Epithelial cell of prostate (primary cell): ENCODE data around the gene HBG1.
A peak's percentile ranks its signal among the peaks of the same experiment; 100 is the strongest.
"Not testable (repeated sequence)": the region's sequence is repeated elsewhere in the genome, so short reads cannot be mapped to it uniquely, and the experiment has no call there.

Experiments
- DNase-seq: peaks from one replicate; pipeline ENCODE4 v3.0.0-alpha.2; 2011; ENCODE audit warnings: low read depth, low spot score
- H3K27ac ChIP-seq: fragments of 450-650 bp; 2 replicates; pipeline ENCODE4 v1.5.1; 2017; ENCODE audit warnings: mild to moderate bottlenecking

Gene HBG1

DNA sequence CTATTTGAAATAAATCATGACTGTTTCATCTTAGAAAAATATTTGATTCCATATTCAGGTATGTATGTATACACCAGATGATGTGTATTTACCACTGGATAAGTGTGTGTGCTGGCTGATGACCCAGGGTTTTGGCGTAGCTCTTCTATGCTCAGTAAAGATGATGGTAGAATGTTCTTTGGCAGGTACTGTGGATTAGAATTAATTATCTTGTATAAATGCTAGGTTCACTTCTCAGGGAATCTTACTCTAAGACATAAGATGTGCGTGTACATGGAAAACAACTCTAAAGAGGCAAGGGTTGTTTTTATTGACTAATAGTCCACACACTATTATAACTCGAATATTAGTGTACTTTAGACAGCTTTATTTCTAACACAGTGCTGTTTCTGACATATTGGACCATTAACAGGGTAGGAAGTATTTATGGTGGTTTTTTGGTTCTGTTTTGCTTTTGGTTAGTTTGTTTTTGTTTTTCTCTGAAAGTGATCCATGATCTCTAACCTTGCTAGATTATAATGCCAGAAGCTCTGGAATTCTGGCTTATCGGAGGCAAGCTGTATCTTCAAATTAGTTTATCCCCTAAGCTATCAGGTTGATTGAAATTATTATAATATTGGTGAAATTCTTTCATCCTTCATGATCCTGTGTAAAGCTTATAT lies 1.0 kb upstream of the HBG1 start:
- H3K27ac ChIP-seq = no peak overlapping the region
- DNase-seq = no peak

DNA sequence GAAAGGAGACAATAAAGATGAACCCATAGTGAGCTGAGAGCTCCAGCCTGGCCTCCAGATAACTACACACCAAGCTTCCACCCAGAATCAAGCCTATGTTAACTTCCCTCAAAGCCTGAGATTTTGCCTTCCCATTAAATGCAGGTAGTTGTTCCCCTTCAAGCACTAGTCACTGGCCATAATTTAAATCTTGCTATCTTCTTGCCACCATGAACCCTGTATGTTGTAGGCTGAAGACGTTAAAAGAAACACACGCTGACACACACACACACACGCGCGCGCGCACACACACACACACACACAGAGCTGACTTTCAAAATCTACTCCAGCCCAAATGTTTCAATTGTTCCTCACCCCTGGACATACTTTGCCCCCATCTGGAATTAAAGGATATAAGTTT lies 1.2 kb downstream of the HBG1 start:
- not testable (repeated sequence) for H3K27ac ChIP-seq, DNase-seq

GRCh38 chr11:5247472-5248192 lies 2.0 kb downstream of the HBG1 start:
- DNase-seq = no peak
- no peak overlapping the region for H3K27ac ChIP-seq

GRCh38 chr11:5246772-5247471 lies 2.7 kb downstream of the HBG1 start:
- DNase-seq = no peak
- H3K27ac ChIP-seq = no peak overlapping the region

DNA sequence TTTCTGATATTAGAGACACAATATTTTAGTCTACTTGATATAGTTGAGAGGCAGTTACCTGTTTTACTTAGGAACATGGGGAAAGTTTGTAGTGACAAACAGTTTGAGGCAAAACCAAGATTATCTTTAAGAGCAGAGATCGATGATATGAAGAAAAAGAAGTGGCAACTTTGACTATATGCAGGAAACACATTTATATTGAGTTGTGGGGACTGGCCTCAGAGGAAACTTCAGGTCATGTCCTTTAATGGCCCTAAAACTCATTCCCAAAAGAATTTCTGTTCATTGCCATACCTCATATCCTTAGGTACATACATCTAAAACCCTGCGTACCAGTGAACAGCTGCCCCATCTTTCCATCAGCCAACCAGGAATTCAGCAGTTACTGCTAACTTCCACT lies 4.5 kb downstream of the HBG1 start:
- H3K27ac ChIP-seq = no peak overlapping the region
- DNase-seq = no peak

DNA sequence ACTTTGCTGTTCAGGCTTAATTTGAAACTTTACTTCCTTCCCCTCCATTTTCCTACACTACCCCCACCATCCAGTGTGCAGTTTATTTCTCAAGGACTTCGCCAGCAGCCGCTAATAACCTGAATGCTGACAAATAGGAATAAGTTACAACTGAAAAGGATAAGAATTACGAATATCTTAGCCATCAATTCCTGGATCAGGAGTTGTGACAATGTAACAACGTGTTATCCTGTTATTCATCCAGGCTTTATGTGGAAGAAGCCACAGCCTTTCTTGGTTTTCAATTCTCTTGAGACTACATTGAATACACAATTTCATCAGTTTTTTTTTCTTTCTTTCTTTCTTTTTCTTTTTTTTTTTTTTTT lies 5.9 kb downstream of the HBG1 start:
- DNase-seq = no peak
- H3K27ac ChIP-seq = no peak overlapping the region

DNA sequence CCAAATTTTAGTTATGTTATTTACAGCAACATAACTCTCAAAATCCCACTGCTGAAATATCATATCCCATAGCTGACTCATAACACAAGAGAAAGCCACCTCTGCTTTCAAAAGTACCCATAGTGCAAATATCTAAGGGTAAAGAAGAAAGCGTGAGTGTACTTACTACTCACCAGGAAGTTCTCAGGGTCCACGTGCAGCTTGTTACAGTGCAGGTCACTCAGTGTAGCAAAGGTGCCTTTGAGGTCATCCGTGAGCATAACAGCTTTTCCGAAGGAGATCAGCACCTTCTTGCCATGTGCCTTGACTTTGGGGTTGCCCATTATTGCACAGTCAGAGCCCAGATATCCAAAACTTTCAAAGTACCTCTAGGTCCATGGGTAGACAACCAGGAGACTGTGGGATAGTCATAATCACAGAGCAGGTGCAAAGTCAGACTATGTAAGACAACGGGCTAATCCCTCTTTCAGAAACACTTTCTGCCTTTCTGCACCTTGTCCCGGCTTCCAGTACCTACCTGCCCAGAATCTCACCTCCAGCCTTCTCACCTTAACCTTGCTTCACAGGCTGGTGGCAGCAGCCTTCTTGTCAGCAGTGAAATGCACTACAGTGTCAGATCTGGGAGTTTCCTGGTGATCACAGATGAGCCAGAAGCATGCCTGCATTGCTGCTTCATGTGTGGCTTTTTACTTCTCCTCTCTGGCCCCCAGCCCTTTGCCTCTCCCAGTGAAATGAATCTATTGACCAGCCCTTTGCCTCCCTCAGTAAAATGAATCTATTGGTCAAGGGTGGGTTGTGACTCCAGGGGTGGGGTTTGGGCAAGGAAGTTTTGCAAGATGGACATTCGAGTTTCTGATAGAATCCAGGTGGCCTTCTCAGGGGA lies 6.5 kb downstream of the HBG1 start:
- H3K27ac ChIP-seq = no peak overlapping the region
- peak; percentile 8 for DNase-seq

DNA sequence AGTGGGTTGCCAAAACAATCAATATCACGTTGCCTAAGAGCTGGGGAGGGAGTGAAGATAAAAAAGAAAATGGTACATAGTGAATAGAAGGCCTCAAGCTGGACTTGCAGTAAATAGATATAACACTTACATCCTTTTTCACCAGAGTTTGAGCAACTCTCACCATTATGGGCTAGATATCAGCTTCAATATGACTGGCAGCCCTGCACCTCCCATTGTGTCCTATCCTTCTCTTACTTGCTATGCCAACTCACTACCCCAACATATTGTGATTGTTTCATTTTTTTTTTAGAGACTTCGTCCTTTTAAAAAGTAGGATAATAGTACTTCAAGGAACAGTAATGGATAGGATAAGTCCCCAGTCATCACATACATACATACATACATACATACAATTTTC lies 7.4 kb downstream of the HBG1 start:
- H3K27ac ChIP-seq = no peak overlapping the region
- DNase-seq = no peak

- DNase-seq = no peak
- H3K27ac ChIP-seq = no peak overlapping the region
Observed at GRCh38 chr11:5241458-5241857, 8.2 kb downstream of the HBG1 start.

GRCh38 chr11:5240458-5240857 lies 9.2 kb downstream of the HBG1 start:
- no peak overlapping the region for H3K27ac ChIP-seq
- no peak for DNase-seq

DNA sequence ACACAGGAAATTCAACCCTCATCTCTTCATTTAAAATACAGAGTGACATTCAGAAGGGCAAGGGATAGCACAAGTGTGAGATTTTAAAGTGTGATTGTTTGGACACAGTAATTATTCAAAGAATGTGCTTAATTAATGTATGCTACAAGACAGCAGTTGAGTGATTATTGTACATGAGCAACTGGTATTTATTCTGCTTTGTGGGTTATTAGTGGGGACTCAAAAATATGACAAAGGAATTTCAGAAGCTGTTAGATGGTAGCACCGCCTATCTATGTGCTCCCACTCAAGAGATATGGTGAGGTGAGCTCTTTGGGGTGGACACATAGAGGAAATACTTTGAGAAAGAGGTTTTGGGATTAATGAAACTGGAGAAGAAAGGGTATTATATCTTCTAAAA lies 9.6 kb downstream of the HBG1 start:
- H3K27ac ChIP-seq = no peak overlapping the region
- DNase-seq = no peak

DNA sequence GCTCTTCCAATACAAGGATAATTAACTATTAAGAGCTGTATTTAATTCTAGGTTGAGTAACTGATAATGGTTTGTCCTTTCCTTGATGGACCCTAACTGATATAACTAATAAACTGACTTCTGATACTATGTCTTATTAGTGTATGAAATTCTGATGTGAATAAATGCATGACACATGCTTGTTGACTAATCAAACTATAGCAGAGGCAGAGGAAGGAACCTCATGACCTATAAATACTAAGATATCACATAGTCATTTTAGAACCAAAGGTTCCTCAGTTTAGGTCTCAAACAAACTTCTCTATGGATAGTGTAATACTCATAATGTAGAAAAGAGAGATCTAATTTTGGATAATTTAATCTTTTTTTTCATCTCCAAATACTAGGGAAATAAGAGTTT lies 10.6 kb downstream of the HBG1 start:
- DNase-seq = no peak
- no peak overlapping the region for H3K27ac ChIP-seq

DNA sequence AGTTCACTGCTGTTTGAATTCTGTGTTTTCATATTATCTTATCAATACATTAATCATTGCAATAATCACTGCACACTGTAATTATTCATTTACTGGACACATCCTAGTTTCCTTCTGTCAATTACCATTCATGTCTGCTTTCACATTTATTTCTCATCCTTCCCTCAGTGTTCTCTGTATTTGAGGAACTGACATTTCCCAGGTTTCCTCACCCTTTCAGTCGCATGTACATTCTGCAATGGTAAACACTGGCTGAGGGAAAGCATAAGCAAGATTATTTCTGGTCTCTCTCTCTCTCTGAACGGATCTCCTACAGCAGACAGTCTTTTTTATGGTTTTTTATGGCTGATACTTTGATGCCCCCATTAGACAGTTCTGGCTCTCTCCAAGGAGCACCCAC lies 11.2 kb downstream of the HBG1 start:
- no peak overlapping the region for H3K27ac ChIP-seq
- DNase-seq = no peak

DNA sequence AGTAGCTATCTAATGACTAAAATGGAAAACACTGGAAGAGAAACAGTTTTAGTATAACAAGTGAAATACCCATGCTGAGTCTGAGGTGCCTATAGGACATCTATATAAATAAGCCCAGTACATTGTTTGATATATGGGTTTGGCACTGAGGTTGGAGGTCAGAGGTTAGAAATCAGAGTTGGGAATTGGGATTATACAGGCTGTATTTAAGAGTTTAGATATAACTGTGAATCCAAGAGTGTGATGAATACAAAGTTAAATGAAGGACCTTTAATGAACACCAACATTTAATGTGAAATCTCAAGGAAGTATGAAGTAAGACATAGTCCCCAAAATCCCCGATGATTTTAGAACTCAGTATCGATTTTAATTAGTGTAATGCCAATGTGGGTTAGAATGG lies 12.2 kb downstream of the HBG1 start:
- H3K27ac ChIP-seq = no peak overlapping the region
- DNase-seq = no peak

GRCh38 chr11:5235364-5236095 lies 14.1 kb downstream of the HBG1 start:
- H3K27ac ChIP-seq = no peak overlapping the region
- no peak for DNase-seq

- no peak within 1 kb of the TSS for H3K27ac ChIP-seq
- no peak for DNase-seq
Observed at GRCh38 chr11:5234381-5234834, 15.2 kb downstream of the HBG1 start, which contains the start of gene HBD. HBD (minus strand) TSS chr11:5234483; CDS start chr11:5234433, 50 bp downstream.

- no peak for DNase-seq
- no peak overlapping the region for H3K27ac ChIP-seq
Observed at GRCh38 chr11:5233307-5233706, 16.4 kb downstream of the HBG1 start.

DNA sequence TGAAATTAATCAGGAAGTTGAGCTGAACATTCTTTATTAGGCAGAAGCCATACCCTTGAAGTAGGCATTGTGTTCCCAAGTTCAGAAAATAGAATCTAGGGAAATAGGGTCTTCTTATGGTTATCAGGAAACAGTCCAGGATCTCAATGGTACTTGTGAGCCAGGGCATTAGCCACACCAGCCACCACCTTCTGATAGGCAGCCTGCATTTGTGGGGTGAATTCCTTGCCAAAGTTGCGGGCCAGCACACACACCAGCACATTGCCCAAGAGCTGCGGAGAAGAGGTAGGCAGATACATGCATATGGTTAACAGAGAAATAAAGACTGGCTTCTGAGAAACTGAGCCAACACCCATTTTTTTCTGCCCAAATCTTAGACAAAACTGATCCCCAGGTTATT lies 16.8 kb downstream of the HBG1 start:
- no peak for DNase-seq
- H3K27ac ChIP-seq = no peak overlapping the region

- no peak for DNase-seq
- no peak overlapping the region for H3K27ac ChIP-seq
Observed at GRCh38 chr11:5232176-5232575, 17.5 kb downstream of the HBG1 start.

DNA sequence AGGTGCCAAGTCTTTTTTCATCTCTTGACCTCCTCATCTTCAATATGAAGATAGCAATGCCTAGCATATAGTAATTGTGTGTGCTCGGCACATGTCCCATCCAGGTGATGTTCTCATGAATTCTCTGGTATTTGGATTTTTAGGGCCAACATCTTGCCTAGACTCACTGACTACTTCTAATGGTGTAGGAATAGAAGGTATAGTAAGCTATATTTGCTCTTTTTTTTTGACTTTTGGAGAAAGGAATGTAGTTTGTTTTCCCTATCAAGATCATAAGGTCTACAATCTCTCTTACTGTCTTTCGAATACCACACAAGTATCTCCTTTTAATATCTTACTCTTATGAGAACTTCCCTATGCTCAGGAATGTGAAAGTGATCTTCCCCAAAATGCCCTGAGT lies 18.5 kb downstream of the HBG1 start:
- DNase-seq = no peak
- H3K27ac ChIP-seq = no peak overlapping the region
